Measurements from ENCODE around the gene TUBG2. TPM values are rescaled to one million over a fixed set of nuclear protein-coding genes. Genes with fewer than 3 reads are reported as not detected.

The TUBG2 gene
- total RNA-seq: 7.3 and 9.0 TPM in 2 replicates

GRCh38 chr17:42659079-42659931 is at the start of gene TUBG2:
TUBG2 (plus strand) TSS chr17:42659284; CDS start chr17:42659504, 220 bp downstream.

GRCh38 chr17:42676424-42677011 is 17.4 kb downstream of the TUBG2 start, which contains the start of gene PLEKHH3:
PLEKHH3 (minus strand) TSS chr17:42676994; CDS start chr17:42676563, 431 bp downstream.

GRCh38 chr17:42681976-42682721 is 23.1 kb downstream of the TUBG2 start, which contains the start of gene CNTNAP1:
CNTNAP1 (plus strand) TSS chr17:42682531; CDS start chr17:42682830, 299 bp downstream.

Other genes with a start within 250 kb of the TUBG2 start
- 527 and 577 TPM in 2 replicates for gene CAVIN1, start 236.0 kb upstream of the TUBG2 start, total RNA-seq
- gene ATP6V0A1, start 200.4 kb upstream of the TUBG2 start, total RNA-seq: 12.5 and 28.2 TPM in 2 replicates
- 53.7 and 64.0 TPM in 2 replicates for gene NAGLU, start 123.0 kb upstream of the TUBG2 start, total RNA-seq
- gene HSD17B1, start 106.4 kb upstream of the TUBG2 start, total RNA-seq: 0.10 and 1.6 TPM in 2 replicates
- 23.0 and 25.2 TPM in 2 replicates for gene COASY, start 97.1 kb upstream of the TUBG2 start, total RNA-seq
- 23.6 and 29.6 TPM in 2 replicates for gene MLX, start 92.2 kb upstream of the TUBG2 start, total RNA-seq
- 0.64 and 0.81 TPM in 2 replicates for gene PSMC3IP, start 81.6 kb upstream of the TUBG2 start, total RNA-seq
- gene RETREG3, start 49.9 kb upstream of the TUBG2 start, total RNA-seq: 42.9 and 44.5 TPM in 2 replicates
- gene TUBG1, start 49.6 kb upstream of the TUBG2 start, total RNA-seq: 21.8 and 25.5 TPM in 2 replicates
- gene PLEKHH3, start 17.7 kb downstream of the TUBG2 start, total RNA-seq: 14.2 and 16.8 TPM in 2 replicates
- 1.5 and 2.2 TPM in 2 replicates for gene CCR10, start 22.6 kb downstream of the TUBG2 start, total RNA-seq
- 15.3 and 15.6 TPM in 2 replicates for gene CNTNAP1, start 23.2 kb downstream of the TUBG2 start, total RNA-seq
- 13.1 and 14.2 TPM in 2 replicates for gene EZH1, start 85.8 kb downstream of the TUBG2 start, total RNA-seq
- gene RAMP2, start 101.9 kb downstream of the TUBG2 start, total RNA-seq: 0.24 and 1.8 TPM in 2 replicates
- gene VPS25, start 114.2 kb downstream of the TUBG2 start, total RNA-seq: 50.6 and 60.9 TPM in 2 replicates
- 1.4 and 1.5 TPM in 2 replicates for gene WNK4, start 121.3 kb downstream of the TUBG2 start, total RNA-seq
- gene COA3, start 139.4 kb downstream of the TUBG2 start, total RNA-seq: 46.9 and 82.1 TPM in 2 replicates
- not detected in 2 replicates for gene CNTD1, start 139.6 kb downstream of the TUBG2 start, total RNA-seq
- gene BECN1, start 165.0 kb downstream of the TUBG2 start, total RNA-seq: 57.2 and 68.1 TPM in 2 replicates
- gene PSME3, start 174.1 kb downstream of the TUBG2 start, total RNA-seq: 61.2 and 74.0 TPM in 2 replicates
- gene AOC2, start 185.3 kb downstream of the TUBG2 start, total RNA-seq: 0.34 and 1.4 TPM in 2 replicates
- gene AOC3, start 191.9 kb downstream of the TUBG2 start, total RNA-seq: 3.3 and 6.3 TPM in 2 replicates
- gene G6PC1, start 241.5 kb downstream of the TUBG2 start, total RNA-seq: not detected in 2 replicates

All from cardiac ventricle fibroblast (primary cell).